ENCODE measurements around the gene KLK14. TPM values are rescaled to one million over a fixed set of nuclear protein-coding genes. Genes with fewer than 3 reads are reported as not detected.

KLK14 gene
- polyA plus RNA-seq, 1 donor (not counting 4 experiments of a cell fraction or from before 2014, with no cell fraction given): 0.05 TPM

GRCh38 chr19:51084505-51084904, 1.8 kb upstream of the KLK14 start:
- no peaks in the 10 kb centered on the region for H3K36me3 ChIP-seq (ENCODE audit: control insufficient read depth in 2 of 2, extremely low read depth in 1 of 2, insufficient read depth in 2 of 2, low read length in 2 of 2)
- DNase-seq (ENCODE audit: low read depth, low spot score) (no peak), FAIRE-seq (no peak)
- no peak overlapping the region for H3K9ac ChIP-seq (ENCODE audit: control insufficient read depth, extremely low read depth, insufficient read depth, low read length)
- H3K4me3 ChIP-seq (ENCODE audit: control insufficient read depth in 2 of 3, extremely low read depth in 1 of 3, insufficient read depth in 2 of 3, low read depth in 1 of 3, low read length in 3 of 3): no peak overlapping the region
- no peak overlapping the region for H2AFZ ChIP-seq (ENCODE audit: control insufficient read depth, low read length)
- peaks cover 4% of the 10 kb centered on the region for H3K4me1 ChIP-seq (ENCODE audit: control insufficient read depth, extremely low read depth, insufficient read depth, low read length)
- dilution Hi-C loops (cut with MboI; ENCODE audit: extremely low pct_ligation_motif_present, low sequenced_read_pairs): no loop called here
- H3K9me3 ChIP-seq (ENCODE audit: control insufficient read depth, low read depth, low read length): no peaks in the 10 kb centered on the region
- no peaks in the 10 kb centered on the region for H3K27me3 ChIP-seq (ENCODE audit: control insufficient read depth, extremely low read depth, insufficient read depth, low read length)
- no peak overlapping the region for H3K4me2 ChIP-seq (ENCODE audit: control insufficient read depth, extremely low read depth, insufficient read depth, low read depth, low read length)
- H4K20me1 ChIP-seq (ENCODE audit: control insufficient read depth, extremely low read depth, insufficient read depth, low read length): no peaks in the 10 kb centered on the region
- no peaks in the 10 kb centered on the region for H3K9me1 ChIP-seq (ENCODE audit: control insufficient read depth, extremely low read depth, insufficient read depth, low read length)
- H3K27ac ChIP-seq (ENCODE audit: control insufficient read depth, insufficient read depth, low read length): no peak overlapping the region
- H3K79me2 ChIP-seq (ENCODE audit: control insufficient read depth, insufficient read depth, low read length): no peaks in the 10 kb centered on the region
- TF ChIP-seq EZH2 (IDR thresholded peaks at IDR 0.05; ENCODE audit: low read length) (no peak), CTCF (optimal IDR thresholded peaks at IDR 0.05 in 1 of 3, IDR thresholded peaks at IDR 0.05 in 1 of 3, conservative IDR thresholded peaks at IDR 0.05 in 1 of 3; ENCODE audit: extremely low read depth in 1 of 3, insufficient read depth in 2 of 3, low read length in 3 of 3) (no peak)

- TF ChIP-seq EZH2 (IDR thresholded peaks at IDR 0.05; ENCODE audit: low read length) (no peak), CTCF (optimal IDR thresholded peaks at IDR 0.05 in 1 of 3, IDR thresholded peaks at IDR 0.05 in 1 of 3, conservative IDR thresholded peaks at IDR 0.05 in 1 of 3; ENCODE audit: extremely low read depth in 1 of 3, insufficient read depth in 2 of 3, low read length in 3 of 3) (no peak)
- FAIRE-seq: no peak
- no peaks in the 10 kb centered on the region for H3K79me2 ChIP-seq (ENCODE audit: control insufficient read depth, insufficient read depth, low read length)
- H3K4me1 ChIP-seq (ENCODE audit: control insufficient read depth, extremely low read depth, insufficient read depth, low read length): peaks cover 4% of the 10 kb centered on the region
- dilution Hi-C loops (cut with MboI; ENCODE audit: extremely low pct_ligation_motif_present, low sequenced_read_pairs): no loop called here
- H3K27me3 ChIP-seq (ENCODE audit: control insufficient read depth, extremely low read depth, insufficient read depth, low read length): no peaks in the 10 kb centered on the region
- H3K9me3 ChIP-seq (ENCODE audit: control insufficient read depth, low read depth, low read length): no peaks in the 10 kb centered on the region
- H3K27ac ChIP-seq (ENCODE audit: control insufficient read depth, insufficient read depth, low read length): no peak overlapping the region
- no peak overlapping the region for H3K4me3 ChIP-seq (ENCODE audit: control insufficient read depth in 2 of 3, extremely low read depth in 1 of 3, insufficient read depth in 2 of 3, low read depth in 1 of 3, low read length in 3 of 3)
- no peak overlapping the region for H2AFZ ChIP-seq (ENCODE audit: control insufficient read depth, low read length)
- no peaks in the 10 kb centered on the region for H3K36me3 ChIP-seq (ENCODE audit: control insufficient read depth in 2 of 2, extremely low read depth in 1 of 2, insufficient read depth in 2 of 2, low read length in 2 of 2)
- DNase-seq (ENCODE audit: low read depth, low spot score): no peak
- H3K9ac ChIP-seq (ENCODE audit: control insufficient read depth, extremely low read depth, insufficient read depth, low read length): no peak overlapping the region
- no peaks in the 10 kb centered on the region for H4K20me1 ChIP-seq (ENCODE audit: control insufficient read depth, extremely low read depth, insufficient read depth, low read length)
- no peaks in the 10 kb centered on the region for H3K9me1 ChIP-seq (ENCODE audit: control insufficient read depth, extremely low read depth, insufficient read depth, low read length)
- no peak overlapping the region for H3K4me2 ChIP-seq (ENCODE audit: control insufficient read depth, extremely low read depth, insufficient read depth, low read depth, low read length)
These were observed 1.1 kb upstream of the KLK14 start for GRCh38 chr19:51083783-51084182.
